HG03558 (cell line): Measurements from ENCODE around the gene SEC16A.

Experiments
- ATAC-seq: cut with Tn5 transposase; IDR thresholded peaks from one replicate; pipeline ENCODE4 v1.9.1; 2021; ENCODE audit warnings: moderate number of reproducible peaks; ENCODE audit not compliant: unreplicated experiment; ENCODE audit errors: extremely low read depth

Gene SEC16A

DNA sequence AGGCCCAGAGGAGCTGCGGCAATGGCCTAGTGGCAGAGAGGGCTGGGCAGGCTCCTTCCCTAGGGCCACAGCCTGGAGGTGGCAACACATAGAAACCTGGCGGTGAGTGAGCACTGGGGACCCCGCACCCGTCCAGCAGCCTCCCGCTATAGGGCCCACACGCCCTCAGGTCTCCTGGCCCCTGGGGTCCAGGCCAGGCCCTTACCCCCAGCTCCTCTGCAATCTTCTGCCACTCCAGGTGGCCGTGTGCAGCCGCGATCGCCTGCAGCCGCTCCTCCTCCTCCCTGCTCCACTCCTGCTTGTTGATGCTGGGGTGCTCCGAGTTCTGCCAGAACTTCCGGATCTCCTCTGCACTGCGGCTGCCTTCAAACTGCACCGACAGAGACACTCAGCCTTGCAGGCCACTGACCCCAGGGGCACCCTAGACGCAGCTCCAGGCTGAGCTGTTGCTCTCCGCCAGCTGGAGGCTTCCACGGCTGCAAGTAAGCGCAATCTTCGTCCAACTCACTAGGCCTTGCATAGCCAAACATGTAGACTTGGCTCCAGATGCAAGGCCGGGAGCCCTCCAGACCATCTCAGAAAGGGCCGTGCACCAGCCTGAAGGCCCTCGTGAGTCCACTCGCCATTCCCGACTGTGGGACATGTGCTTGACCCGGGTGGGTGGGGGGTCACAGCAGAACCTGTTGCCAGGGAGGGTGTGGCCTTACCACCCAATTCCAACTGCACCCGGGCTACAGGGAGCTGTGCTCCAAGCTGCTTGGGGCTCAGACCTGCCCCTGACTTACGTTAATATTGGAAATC lies 90.9 kb downstream of the SEC16A start:
- ATAC-seq = no peak
